Mucosa of stomach (tissue), 1 donor: ENCODE measurements around the gene AURKA.
"Not testable (repeated sequence)": the region's sequence is repeated elsewhere in the genome, so short reads cannot be mapped to it uniquely, and the experiment has no call there.

ENCODE experiments used
- H3K27me3 ChIP-seq: one replicate; pipeline ENCODE4 v1.7.0; 2013; ENCODE audit warnings: mild to moderate bottlenecking, low read length; ENCODE audit not compliant: control insufficient read depth, insufficient read depth
- H3K36me3 ChIP-seq: one replicate; pipeline ENCODE4 v1.7.0; 2013; ENCODE audit warnings: low read length; ENCODE audit not compliant: control insufficient read depth, insufficient read depth
- H3K4me1 ChIP-seq: one replicate; pipeline ENCODE4 v1.7.0; 2013; ENCODE audit warnings: mild to moderate bottlenecking, low read length; ENCODE audit not compliant: control insufficient read depth, insufficient read depth
- H3K4me3 ChIP-seq: one replicate; pipeline ENCODE4 v1.7.0; 2013; ENCODE audit warnings: low read length
- H3K9ac ChIP-seq: one replicate; pipeline ENCODE4 v1.7.0; 2013; ENCODE audit warnings: mild to moderate bottlenecking, low read length, moderate library complexity
- H3K9me3 ChIP-seq: one replicate; pipeline ENCODE4 v1.7.0; 2013; ENCODE audit warnings: mild to moderate bottlenecking, low read length, moderate library complexity; ENCODE audit not compliant: control insufficient read depth
- donor health status: Pancreatic carcinoma.

Gene AURKA

DNA sequence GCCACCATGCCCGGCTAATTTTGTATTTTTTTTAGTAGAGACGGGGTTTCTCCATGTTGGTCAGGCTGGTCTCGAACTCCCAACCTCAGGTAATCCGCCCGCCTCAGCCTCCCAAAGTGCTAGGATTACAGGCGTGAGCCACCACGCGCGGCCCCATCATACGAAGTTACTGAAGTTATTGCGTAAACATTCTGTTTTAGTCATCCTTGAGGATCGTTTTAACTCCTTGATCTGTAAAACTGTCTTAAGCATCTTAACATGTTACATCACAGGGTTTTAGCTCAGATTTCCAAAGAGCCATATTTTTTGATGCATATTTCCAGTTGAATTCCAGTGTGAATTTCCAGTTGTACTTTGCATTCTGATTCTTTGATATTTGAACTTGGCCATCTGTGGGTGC, 13.3 kb upstream of the AURKA start:
- not testable (repeated sequence) for H3K36me3 ChIP-seq, H3K4me3 ChIP-seq, H3K9ac ChIP-seq, H3K9me3 ChIP-seq, H3K27me3 ChIP-seq, H3K4me1 ChIP-seq

GRCh38 chr20:56403465-56403864, 11.4 kb upstream of the AURKA start:
- no peaks in the 10 kb centered on the region for H3K4me1 ChIP-seq
- H3K4me3 ChIP-seq = no peak overlapping the region
- H3K27me3 ChIP-seq = no peaks in the 10 kb centered on the region
- no peaks in the 10 kb centered on the region for H3K36me3 ChIP-seq
- H3K9ac ChIP-seq = no peak overlapping the region
- H3K9me3 ChIP-seq = no peaks in the 10 kb centered on the region

DNA sequence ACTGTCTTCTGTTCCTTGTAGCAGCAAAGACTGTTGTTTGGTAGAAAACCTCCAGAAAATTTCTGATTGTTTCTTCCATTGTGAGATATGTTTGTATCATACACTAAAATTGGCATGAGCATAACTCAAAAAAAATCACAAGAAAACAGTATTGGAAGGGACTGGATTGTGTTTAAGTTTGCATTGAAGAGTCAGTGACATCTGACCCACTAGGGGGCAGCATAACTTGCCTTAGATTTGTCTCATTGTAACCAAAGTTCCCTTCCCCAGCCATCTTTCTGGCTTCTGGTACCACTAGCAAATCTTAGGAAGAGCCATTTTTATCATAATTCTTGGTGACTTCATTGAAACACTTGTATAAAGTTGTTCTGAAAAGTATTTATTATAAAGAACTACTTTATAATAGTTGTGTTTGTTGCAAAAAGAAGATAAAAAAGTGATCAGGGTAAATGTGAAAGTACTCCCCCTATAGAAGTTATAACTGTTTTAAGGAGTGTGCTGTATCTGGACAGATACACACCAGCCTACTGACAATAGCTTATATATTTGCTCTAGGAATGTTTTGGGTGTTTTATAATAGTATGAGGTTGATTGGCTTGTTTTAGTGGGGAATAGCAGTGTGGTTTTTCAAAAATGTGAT, 8.1 kb upstream of the AURKA start:
- no peak overlapping the region for H3K4me3 ChIP-seq
- no peaks in the 10 kb centered on the region for H3K9me3 ChIP-seq
- H3K27me3 ChIP-seq = no peaks in the 10 kb centered on the region
- no peak overlapping the region for H3K9ac ChIP-seq
- no peaks in the 10 kb centered on the region for H3K4me1 ChIP-seq
- peaks cover 4% of the 10 kb centered on the region for H3K36me3 ChIP-seq

DNA sequence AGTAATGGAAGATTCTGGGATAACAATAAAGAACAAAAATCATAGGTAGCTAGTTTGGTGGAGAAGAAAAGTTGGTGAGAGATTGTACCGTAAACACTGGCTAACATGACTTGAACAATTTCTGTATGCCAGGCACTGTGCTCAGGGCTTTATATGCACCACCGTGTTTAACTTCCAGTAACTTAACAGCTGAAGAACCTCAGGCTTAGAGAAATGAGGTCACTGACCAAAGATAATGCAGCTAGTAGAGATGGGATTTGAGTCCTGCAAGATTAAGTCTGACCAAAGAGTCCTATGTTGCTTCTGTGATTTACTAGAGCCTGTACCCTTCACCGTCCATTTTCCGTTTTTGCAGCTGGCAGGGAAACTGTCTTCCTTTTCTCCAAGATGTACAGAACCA, 3.2 kb upstream of the AURKA start:
- H3K9ac ChIP-seq = no peak overlapping the region
- peaks cover 7% of the 10 kb centered on the region for H3K4me1 ChIP-seq
- no peak overlapping the region for H3K4me3 ChIP-seq
- H3K27me3 ChIP-seq = no peaks in the 10 kb centered on the region
- H3K9me3 ChIP-seq = no peaks in the 10 kb centered on the region
- peaks cover 4% of the 10 kb centered on the region for H3K36me3 ChIP-seq

DNA sequence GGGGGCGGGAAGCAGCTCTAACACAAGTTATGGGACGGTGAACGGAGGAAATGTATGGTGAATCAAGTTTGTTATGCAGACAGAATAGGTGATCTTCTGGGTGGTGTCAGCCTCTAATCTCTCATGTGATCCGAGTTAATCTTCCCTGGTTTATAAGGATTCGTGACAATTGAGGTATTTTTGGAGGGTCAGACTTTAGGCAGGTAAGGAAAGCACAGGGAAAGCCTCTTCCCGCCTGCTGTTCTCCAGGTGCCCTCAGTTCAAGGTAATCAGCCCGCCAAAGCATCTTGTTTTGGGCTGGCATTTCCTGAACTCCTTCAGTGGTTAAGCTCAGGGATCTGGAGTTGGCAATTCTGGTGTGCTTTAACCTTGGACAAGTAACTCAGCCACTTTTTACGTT, 1.6 kb upstream of the AURKA start:
- H3K9me3 ChIP-seq = no peaks in the 10 kb centered on the region
- peak overlapping the region; percentile 92 for H3K9ac ChIP-seq
- H3K27me3 ChIP-seq = no peaks in the 10 kb centered on the region
- peak overlapping the region; percentile 77 for H3K4me3 ChIP-seq
- peaks cover 4% of the 10 kb centered on the region for H3K36me3 ChIP-seq
- peaks cover 7% of the 10 kb centered on the region for H3K4me1 ChIP-seq

DNA sequence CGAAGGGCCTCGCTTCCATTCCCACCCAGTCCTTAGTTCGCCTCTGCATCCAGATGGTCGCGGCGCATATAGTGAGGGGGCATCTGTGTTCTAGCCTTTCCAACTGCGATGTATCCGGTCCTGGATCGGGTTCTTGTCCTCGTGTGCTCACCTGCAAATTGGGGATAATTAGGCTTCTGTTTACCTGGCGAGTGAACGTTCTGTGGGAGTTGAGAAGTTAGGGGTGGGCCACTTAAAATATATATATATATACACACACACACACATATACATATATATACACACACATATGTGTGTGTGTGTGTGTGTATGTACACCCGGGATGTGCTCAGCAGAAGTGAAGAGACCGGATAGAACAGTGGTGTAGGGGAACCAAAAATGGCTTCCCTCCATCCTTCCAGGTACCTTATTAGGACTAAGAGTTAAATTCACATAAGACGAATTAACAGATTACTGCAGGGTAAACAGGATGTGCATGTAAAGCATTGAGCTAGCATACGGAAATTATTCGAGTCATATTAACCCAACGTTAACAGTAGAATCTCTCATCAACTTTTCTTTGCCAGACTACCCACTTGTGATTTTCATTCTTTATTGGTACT, 967 bp upstream of the AURKA start:
- Histone ChIP-seq H3K9me3 (no peaks in the 10 kb centered on the region), H3K4me1 (peaks cover 7% of the 10 kb centered on the region), H3K9ac (peak overlapping the region; percentile 92), H3K4me3 (peak overlapping the region; percentile 77), H3K27me3 (no peaks in the 10 kb centered on the region), H3K36me3 (peaks cover 4% of the 10 kb centered on the region)

GRCh38 chr20:56391596-56392131, 351 bp downstream of the AURKA start:
- no peaks in the 10 kb centered on the region for H3K27me3 ChIP-seq
- no peaks in the 10 kb centered on the region for H3K9me3 ChIP-seq
- peaks cover 7% of the 10 kb centered on the region for H3K4me1 ChIP-seq
- H3K4me3 ChIP-seq = peak overlapping the region; percentile 77
- no peaks in the 10 kb centered on the region for H3K36me3 ChIP-seq
- peak overlapping the region; percentile 92 for H3K9ac ChIP-seq

GRCh38 chr20:56391037-56391436, 978 bp downstream of the AURKA start:
- Histone ChIP-seq H3K27me3 (no peaks in the 10 kb centered on the region), H3K36me3 (no peaks in the 10 kb centered on the region), H3K4me3 (peak overlapping the region; percentile 77), H3K4me1 (peaks cover 7% of the 10 kb centered on the region), H3K9ac (peak overlapping the region; percentile 57), H3K9me3 (no peaks in the 10 kb centered on the region)

GRCh38 chr20:56390396-56390795, 1.6 kb downstream of the AURKA start:
- H3K4me3 ChIP-seq, H3K36me3 ChIP-seq, H3K9me3 ChIP-seq, H3K4me1 ChIP-seq, H3K9ac ChIP-seq, H3K27me3 ChIP-seq: not testable (repeated sequence)

GRCh38 chr20:56389807-56390206, 2.2 kb downstream of the AURKA start:
- no peak overlapping the region for H3K9ac ChIP-seq
- H3K4me3 ChIP-seq = no peak overlapping the region
- H3K27me3 ChIP-seq = no peaks in the 10 kb centered on the region
- H3K9me3 ChIP-seq = no peaks in the 10 kb centered on the region
- peaks cover 7% of the 10 kb centered on the region for H3K4me1 ChIP-seq
- H3K36me3 ChIP-seq = no peaks in the 10 kb centered on the region

DNA sequence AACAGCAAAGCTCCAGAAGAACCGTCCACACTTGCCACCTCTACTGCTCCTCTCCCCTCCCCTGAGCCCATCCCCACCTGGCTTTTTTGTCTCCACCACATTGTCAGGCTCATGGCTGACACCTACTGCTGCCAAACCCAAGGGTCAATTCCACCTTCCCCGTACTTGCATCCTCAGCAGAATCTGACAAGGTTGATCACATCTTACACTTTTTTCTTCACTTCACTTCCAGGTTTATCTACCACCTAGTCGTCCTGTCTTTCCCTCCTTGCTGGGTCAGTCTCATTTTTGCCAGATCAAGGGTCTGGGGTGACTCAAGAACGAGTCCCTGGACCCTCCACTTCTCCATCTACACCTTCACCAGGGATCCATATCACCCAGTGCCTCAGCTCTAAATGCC, 3.1 kb downstream of the AURKA start:
- H3K4me3 ChIP-seq = no peak overlapping the region
- no peaks in the 10 kb centered on the region for H3K36me3 ChIP-seq
- H3K9me3 ChIP-seq = no peaks in the 10 kb centered on the region
- H3K4me1 ChIP-seq = peaks cover 6% of the 10 kb centered on the region
- no peaks in the 10 kb centered on the region for H3K27me3 ChIP-seq
- no peak overlapping the region for H3K9ac ChIP-seq

DNA sequence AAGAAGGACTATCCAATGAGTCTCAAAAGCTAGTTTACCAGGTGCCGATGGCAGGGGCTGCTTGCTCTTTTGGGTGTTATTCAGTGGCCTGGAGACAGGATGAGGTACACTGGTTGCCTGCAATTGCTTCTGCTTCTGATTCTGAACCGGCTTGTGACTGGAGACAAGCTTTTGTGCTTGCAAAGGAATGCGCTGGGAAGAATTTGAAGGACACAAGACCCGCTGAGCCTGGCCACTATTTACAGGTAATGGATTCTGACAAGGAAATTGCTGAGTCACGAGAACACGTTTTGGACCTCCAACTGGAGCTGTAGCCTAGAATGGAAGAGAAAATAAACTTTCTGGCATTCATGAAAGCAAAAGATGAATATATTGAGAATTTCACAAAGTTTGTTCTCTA, 5.8 kb downstream of the AURKA start:
- H3K4me1 ChIP-seq = no peaks in the 10 kb centered on the region
- H3K9ac ChIP-seq = no peak overlapping the region
- H3K4me3 ChIP-seq = no peak overlapping the region
- no peaks in the 10 kb centered on the region for H3K9me3 ChIP-seq
- H3K36me3 ChIP-seq = no peaks in the 10 kb centered on the region
- no peaks in the 10 kb centered on the region for H3K27me3 ChIP-seq
